MM.1S (cell line): ENCODE data around the gene JAML.

ENCODE experiments used
- DNase-seq: peaks from one replicate; pipeline ENCODE4 v3.0.0-alpha.2; 2015
- H2AFZ ChIP-seq: fragments of 300-600 bp; sonication (generic); 2 replicates; pipeline ENCODE4 v1.6.0; 2016; ENCODE audit warnings: antibody characterized with exemption, low read length
- H3F3A ChIP-seq: fragments of 300-600 bp; sonication (generic); 2 replicates; pipeline ENCODE4 v1.6.1; 2016; ENCODE audit warnings: mild to moderate bottlenecking, antibody characterized with exemption, low read length, moderate library complexity, mixed read lengths; ENCODE audit not compliant: insufficient read depth
- H3K27ac ChIP-seq: fragments of 300-600 bp; sonication (generic); 2 replicates; pipeline ENCODE4 v1.5.1; 2016; ENCODE audit warnings: mild to moderate bottlenecking, low read length
- H3K27me3 ChIP-seq: fragments of 300-600 bp; sonication (generic); replicated peaks from 2 replicates; pipeline ENCODE4 v1.6.0; 2016; ENCODE audit warnings: low read length; ENCODE audit not compliant: insufficient read depth
- H3K36me3 ChIP-seq: fragments of 300-600 bp; sonication (generic); replicated peaks from 2 replicates; pipeline ENCODE4 v1.6.1; 2016; ENCODE audit warnings: mild to moderate bottlenecking, low read length, mixed read lengths; ENCODE audit not compliant: insufficient read depth
- H3K4me1 ChIP-seq: fragments of 300-600 bp; sonication (generic); 2 replicates; pipeline ENCODE4 v1.6.1; 2016; ENCODE audit warnings: low read length, mixed read lengths
- H3K4me2 ChIP-seq: fragments of 300-600 bp; sonication (generic); 2 replicates; pipeline ENCODE4 v1.6.0; 2016; ENCODE audit warnings: low read depth, low read length
- H3K4me3 ChIP-seq: fragments of 300-600 bp; sonication (generic); 2 replicates; pipeline ENCODE4 v1.5.1; 2016; ENCODE audit warnings: low read length, mixed read lengths
- H3K79me2 ChIP-seq: fragments of 300-600 bp; sonication (generic); 2 replicates; pipeline ENCODE4 v1.6.1; 2016; ENCODE audit warnings: mixed run types, low read length, mixed read lengths
- H3K9ac ChIP-seq: fragments of 300-600 bp; sonication (generic); 2 replicates; pipeline ENCODE4 v1.6.1; 2016; ENCODE audit warnings: low read length, mixed read lengths
- H3K9me2 ChIP-seq: fragments of 300-600 bp; sonication (generic); replicated peaks from 2 replicates; pipeline ENCODE4 v1.6.1; 2016; ENCODE audit warnings: mild to moderate bottlenecking, low read length, mixed read lengths; ENCODE audit not compliant: insufficient read depth
- H3K9me3 ChIP-seq: fragments of 300-600 bp; sonication (generic); replicated peaks from 2 replicates; pipeline ENCODE4 v1.6.1; 2016; ENCODE audit warnings: mild to moderate bottlenecking, low read length, mixed read lengths; ENCODE audit not compliant: insufficient read depth
- H4K20me1 ChIP-seq: fragments of 300-600 bp; sonication (generic); 2 replicates; pipeline ENCODE4 v1.6.1; 2016; ENCODE audit warnings: mild to moderate bottlenecking, low read length, moderate library complexity, mixed read lengths; ENCODE audit not compliant: insufficient read depth
- CTCF ChIP-seq: fragments of 300-600 bp; sonication (generic); IDR thresholded peaks from 2 replicates; pipeline ENCODE4 v1.5.1; 2016; ENCODE audit warnings: antibody characterized with exemption, low read length, mixed read lengths
- EZH2 ChIP-seq: fragments of 300-600 bp; sonication (generic); optimal IDR thresholded peaks from 2 replicates; pipeline ENCODE3; 2017; ENCODE audit warnings: low read depth, mild to moderate bottlenecking, antibody characterized with exemption, low read length, mixed read lengths
- EZH2phosphoT487 ChIP-seq: fragments of 300-600 bp; sonication (generic); IDR thresholded peaks from 2 replicates; pipeline ENCODE4 v1.6.1; 2018; ENCODE audit warnings: antibody characterized with exemption, low read length

Gene JAML

DNA sequence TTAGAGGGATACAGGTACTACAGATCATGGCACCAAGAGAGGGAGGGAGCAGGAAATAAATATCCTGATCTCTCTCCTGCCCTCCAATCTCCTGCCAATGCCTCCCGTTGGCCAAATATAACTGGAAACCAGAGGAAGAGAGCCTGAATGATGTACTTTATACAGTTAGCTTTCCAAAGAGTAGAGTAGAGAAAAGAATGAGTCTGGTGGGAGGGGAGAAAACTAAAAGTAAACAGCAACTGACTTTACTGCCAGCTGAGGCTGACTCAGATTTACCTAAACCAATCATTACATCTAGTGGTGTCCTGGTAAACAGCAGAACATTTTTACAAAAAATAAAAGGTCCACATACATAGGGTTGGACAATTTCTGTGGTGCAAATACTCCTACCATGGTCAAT is 22.2 kb upstream of the JAML start:
- Histone ChIP-seq H3K27me3 (no peaks in the 10 kb centered on the region), H3K4me3 (no peak overlapping the region), H3K9me2 (no peaks in the 10 kb centered on the region), H3K4me1 (no peaks in the 10 kb centered on the region), H2AFZ (no peak overlapping the region), H3K27ac (no peak overlapping the region), H3K9me3 (no peaks in the 10 kb centered on the region), H4K20me1 (no peaks in the 10 kb centered on the region), H3K4me2 (no peak overlapping the region), H3F3A (no peaks in the 10 kb centered on the region), H3K36me3 (no peaks in the 10 kb centered on the region), H3K9ac (no peak overlapping the region), H3K79me2 (peaks cover 14% of the 10 kb centered on the region)
- TF ChIP-seq EZH2phosphoT487 (no peak), EZH2 (no peak), CTCF (no peak)
- DNase-seq = no peak

- no peak overlapping the region for H3K27ac ChIP-seq
- H3K79me2 ChIP-seq = peaks cover 7% of the 10 kb centered on the region
- no peaks in the 10 kb centered on the region for H4K20me1 ChIP-seq
- H3K9me2 ChIP-seq = no peaks in the 10 kb centered on the region
- H3K9me3 ChIP-seq = no peaks in the 10 kb centered on the region
- H3K4me2 ChIP-seq = no peak overlapping the region
- H3K9ac ChIP-seq = no peak overlapping the region
- H2AFZ ChIP-seq = no peak overlapping the region
- H3K36me3 ChIP-seq = no peaks in the 10 kb centered on the region
- no peaks in the 10 kb centered on the region for H3F3A ChIP-seq
- no peak for DNase-seq
- no peaks in the 10 kb centered on the region for H3K27me3 ChIP-seq
- H3K4me1 ChIP-seq = no peaks in the 10 kb centered on the region
- no peak overlapping the region for H3K4me3 ChIP-seq
- no peak for TF ChIP-seq EZH2phosphoT487
- no peak for TF ChIP-seq CTCF
- TF ChIP-seq EZH2 = no peak
Observed at GRCh38 chr11:118245936-118246562, 21.2 kb upstream of the JAML start.

GRCh38 chr11:118243993-118244762 is 19.4 kb upstream of the JAML start:
- no peaks in the 10 kb centered on the region for H3K27me3 ChIP-seq
- no peak for DNase-seq
- H3F3A ChIP-seq = no peaks in the 10 kb centered on the region
- TF ChIP-seq CTCF (no peak), EZH2phosphoT487 (no peak), EZH2 (no peak)
- H3K79me2 ChIP-seq = no peaks in the 10 kb centered on the region
- H3K27ac ChIP-seq = no peak overlapping the region
- no peaks in the 10 kb centered on the region for H3K9me2 ChIP-seq
- no peaks in the 10 kb centered on the region for H3K9me3 ChIP-seq
- H3K36me3 ChIP-seq = no peaks in the 10 kb centered on the region
- H3K4me1 ChIP-seq = no peaks in the 10 kb centered on the region
- H4K20me1 ChIP-seq = no peaks in the 10 kb centered on the region
- no peak overlapping the region for H3K9ac ChIP-seq
- H3K4me3 ChIP-seq = no peak overlapping the region
- H3K4me2 ChIP-seq = no peak overlapping the region
- no peak overlapping the region for H2AFZ ChIP-seq
